A549 (cell line): ENCODE measurements around the gene SUSD1. TPM values are rescaled to one million over a fixed set of nuclear protein-coding genes. Genes with fewer than 3 reads are reported as not detected.

Experiments
- ATAC-seq, 2 experiments: fragments of 200-7000 bp in 1 of 2; fragments of >200 bp in 1 of 2; cut with Nextera tagmentation in 1 of 2; cut with Tn5 transposase in 1 of 2; 3 replicates each; pipeline versions ENCODE4 v1.8.0 to v1.9.1; 2018 to 2020; ENCODE audit warnings: mild to moderate bottlenecking in 1 of 2, moderate library complexity in 1 of 2
- CTCF ChIA-PET: fragments of 300-600 bp; sonication (Branson Sonifier 250); formaldehyde crosslinking; extraction: SDS; loops from one replicate; lab custom pipeline; 2021; ENCODE audit warnings: antibody characterized with exemption, inconsistent platforms; lab: Yijun Ruan, JAX
- POLR2A ChIA-PET: fragments of 350-600 bp; formaldehyde crosslinking; extraction: SDS; loops from one replicate; lab custom pipeline; 2021; ENCODE audit warnings: antibody characterized with exemption, inconsistent platforms; lab: Yijun Ruan, JAX
- DNase-seq, 2 experiments: peaks; one replicate each; pipeline versions ENCODE4 v3.0.0 to v3.0.0-alpha.2; 2011 to 2016; ENCODE audit warnings: low read depth in 1 of 2, low spot score in 1 of 2
- FAIRE-seq: peaks from 2 replicates; lab custom pipeline; 2011; peaks lifted over from hg19 to GRCh38; lab: Jason Lieb, UNC
- H3K27ac ChIP-seq, 2 experiments: fragments of >200 bp; sonication (Bioruptor Twin); formaldehyde crosslinking; 3 replicates each; pipeline ENCODE4 v1.5.1; 2016 to 2017
- H3K4me1 ChIP-seq: fragments of >200 bp; sonication (Bioruptor Twin); formaldehyde crosslinking; 3 replicates; pipeline ENCODE4 v1.6.1; 2016
- H3K4me2 ChIP-seq: fragments of >200 bp; sonication (Bioruptor Twin); formaldehyde crosslinking; 3 replicates; pipeline ENCODE4 v1.6.1; 2016
- H3K4me3 ChIP-seq: fragments of >200 bp; sonication (Bioruptor Twin); formaldehyde crosslinking; 3 replicates; pipeline ENCODE4 v1.5.1; 2016
- H3K9me3 ChIP-seq: fragments of >200 bp; sonication (Bioruptor Twin); formaldehyde crosslinking; 3 replicates; pipeline ENCODE4 v1.6.1; 2016
- CEBPB ChIP-seq, 2 experiments: fragments of >200 bp in 1 of 2; sonication (Bioruptor Twin) in 1 of 2; formaldehyde crosslinking in 1 of 2; IDR thresholded peaks; 2 replicates each; pipeline ENCODE4 v1.6.1; 2012 to 2016
- EP300 ChIP-seq, 2 experiments: fragments of >200 bp; sonication (Bioruptor Twin); formaldehyde crosslinking; IDR thresholded peaks; 2 replicates in 1 of 2; 3 replicates in 1 of 2; pipeline ENCODE4 v1.6.1; 2016 to 2017
- FOSL2 ChIP-seq, 2 experiments: fragments of 450-650 bp in 1 of 2; fragments of >200 bp in 1 of 2; sonication (Bioruptor Twin) in 1 of 2; formaldehyde crosslinking; IDR thresholded peaks; 2 replicates each; pipeline versions ENCODE4 v1.5.0 to v1.6.1; 2016 to 2020; ENCODE audit warnings: mild to moderate bottlenecking in 1 of 2, moderate library complexity in 1 of 2
- HOXB13 ChIP-seq: fragments of 250-450 bp; sonication (Bioruptor Pico); IDR thresholded peaks from 2 replicates; pipeline ENCODE4 v1.5.0; 2020; ENCODE audit warnings: low read depth, mild to moderate bottlenecking, moderate library complexity
- JUN ChIP-seq, 2 experiments: fragments of >200 bp; sonication (Bioruptor Twin); formaldehyde crosslinking; IDR thresholded peaks; 2 replicates in 1 of 2; 3 replicates in 1 of 2; pipeline ENCODE4 v1.6.1; 2016 to 2017
- KDM1A ChIP-seq: fragments of 200-600 bp; sonication (generic); IDR thresholded peaks from 2 replicates; pipeline ENCODE4 v1.6.1; 2016; ENCODE audit warnings: low read depth, mild to moderate bottlenecking
- POLR2A ChIP-seq: IDR thresholded peaks from 2 replicates; pipeline ENCODE4 v1.6.1; 2012; ENCODE audit warnings: mild to moderate bottlenecking, low read length
- RFX5 ChIP-seq: fragments of 450-650 bp; IDR thresholded peaks from 2 replicates; pipeline ENCODE4 v1.7.1; 2014; ENCODE audit warnings: antibody characterized with exemption, mild to moderate bottlenecking, moderate library complexity
- SMC3 ChIP-seq: fragments of >200 bp; sonication (Bioruptor Twin); formaldehyde crosslinking; IDR thresholded peaks from 3 replicates; pipeline ENCODE4 v1.6.1; 2018; ENCODE audit warnings: inconsistent platforms
- SREBF2 ChIP-seq: fragments of 450-650 bp; IDR thresholded peaks from 2 replicates; pipeline ENCODE4 v1.6.1; 2014; ENCODE audit warnings: mild to moderate bottlenecking, moderate library complexity
- WGBS: methylation state at CpG from one replicate; pipeline ENCODE4 v1.1.6; 2017; ENCODE audit errors: missing lambda C conversion rate; 5-methylcytosine and 5-hydroxymethylcytosine counted together
- polyA plus RNA-seq, 4 experiments: library from polyadenylated mRNA; depleted of rRNA in 3 of 4; stranded (reverse); fragments of >200 nt; fragmentation: RNase III in 1 of 4; extraction: RNeasy Plus Mini Kit Qiagen cat#74134 plus additional on column Dnase treatment in 1 of 4; gene quantifications; 2 replicates in 3 of 4; 3 replicates in 1 of 4; pipeline ENCODE4 v1.2.3, GENCODE V29; 2011 to 2017
- TF ChIP-seq, protein P1 (sequence below): IDR thresholded peaks from 2 replicates; pipeline ENCODE4 v1.6.1; 2012
- TF ChIP-seq, protein P2 (sequence below): fragments of >200 bp; sonication (Bioruptor Twin); formaldehyde crosslinking; IDR thresholded peaks from 3 replicates; pipeline ENCODE4 v1.5.1; 2016
- TF ChIP-seq, protein P3 (sequence below): fragments of >200 bp; sonication (Bioruptor Twin); formaldehyde crosslinking; IDR thresholded peaks from 2 replicates; pipeline ENCODE4 v1.6.1; 2016

SUSD1 gene
- polyA plus RNA-seq, 2 of the 4 experiments (the other 2 are of a cell fraction), result 15.7 to 18.6 TPM

DNA sequence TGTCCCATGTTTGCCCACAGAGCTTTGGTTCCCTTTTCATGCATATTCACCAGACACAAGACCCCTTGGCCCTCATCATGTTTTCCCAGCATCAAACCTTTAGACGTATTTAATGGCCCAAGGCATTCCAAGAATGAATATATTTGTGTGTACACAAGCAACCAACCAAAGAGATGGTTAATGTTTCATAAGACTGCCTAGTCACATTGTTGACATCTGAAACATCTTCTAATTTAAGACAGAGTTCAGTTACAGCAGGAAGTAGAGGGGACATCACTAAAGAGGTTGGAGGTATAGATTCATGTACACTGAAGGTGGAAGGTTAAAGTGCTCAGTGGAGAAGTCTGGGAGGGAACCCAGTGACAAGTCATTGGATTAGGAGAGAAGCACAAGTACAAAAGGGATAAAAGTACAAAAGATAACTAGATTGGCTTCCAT is 49.1 kb downstream of the SUSD1 start (continued):
- TF ChIP-seq, protein P1, sequence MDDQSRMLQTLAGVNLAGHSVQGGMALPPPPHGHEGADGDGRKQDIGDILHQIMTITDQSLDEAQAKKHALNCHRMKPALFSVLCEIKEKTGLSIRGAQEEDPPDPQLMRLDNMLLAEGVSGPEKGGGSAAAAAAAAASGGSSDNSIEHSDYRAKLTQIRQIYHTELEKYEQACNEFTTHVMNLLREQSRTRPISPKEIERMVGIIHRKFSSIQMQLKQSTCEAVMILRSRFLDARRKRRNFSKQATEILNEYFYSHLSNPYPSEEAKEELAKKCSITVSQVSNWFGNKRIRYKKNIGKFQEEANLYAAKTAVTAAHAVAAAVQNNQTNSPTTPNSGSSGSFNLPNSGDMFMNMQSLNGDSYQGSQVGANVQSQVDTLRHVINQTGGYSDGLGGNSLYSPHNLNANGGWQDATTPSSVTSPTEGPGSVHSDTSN, result peak; percentile 61; the same call in 1 of the 2 replicates
- TF ChIP-seq, protein P2, sequence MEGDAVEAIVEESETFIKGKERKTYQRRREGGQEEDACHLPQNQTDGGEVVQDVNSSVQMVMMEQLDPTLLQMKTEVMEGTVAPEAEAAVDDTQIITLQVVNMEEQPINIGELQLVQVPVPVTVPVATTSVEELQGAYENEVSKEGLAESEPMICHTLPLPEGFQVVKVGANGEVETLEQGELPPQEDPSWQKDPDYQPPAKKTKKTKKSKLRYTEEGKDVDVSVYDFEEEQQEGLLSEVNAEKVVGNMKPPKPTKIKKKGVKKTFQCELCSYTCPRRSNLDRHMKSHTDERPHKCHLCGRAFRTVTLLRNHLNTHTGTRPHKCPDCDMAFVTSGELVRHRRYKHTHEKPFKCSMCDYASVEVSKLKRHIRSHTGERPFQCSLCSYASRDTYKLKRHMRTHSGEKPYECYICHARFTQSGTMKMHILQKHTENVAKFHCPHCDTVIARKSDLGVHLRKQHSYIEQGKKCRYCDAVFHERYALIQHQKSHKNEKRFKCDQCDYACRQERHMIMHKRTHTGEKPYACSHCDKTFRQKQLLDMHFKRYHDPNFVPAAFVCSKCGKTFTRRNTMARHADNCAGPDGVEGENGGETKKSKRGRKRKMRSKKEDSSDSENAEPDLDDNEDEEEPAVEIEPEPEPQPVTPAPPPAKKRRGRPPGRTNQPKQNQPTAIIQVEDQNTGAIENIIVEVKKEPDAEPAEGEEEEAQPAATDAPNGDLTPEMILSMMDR, result no peak
- peak; percentile 38 to 83; a peak in 3 of 4 replicates for TF ChIP-seq CEBPB (IDR thresholded peaks at IDR 0.05)
- peak; percentile 28; the same call in 1 of the 3 replicates for TF ChIP-seq SMC3
- TF ChIP-seq FOSL2 (IDR thresholded peaks at IDR 0.05), result peak; percentile 79
- peak; percentile 86 for TF ChIP-seq FOSL2 (CRISPR knock-in tag; IDR thresholded peaks at IDR 0.05)
- peak; percentile 84 to 88; a peak in 4 of 5 replicates for TF ChIP-seq JUN (IDR thresholded peaks at IDR 0.05)
- 0 out of 2 replicates have a peak, but pooled peaks have one; percentile 59 for TF ChIP-seq HOXB13 (CRISPR knock-in tag)

DNA sequence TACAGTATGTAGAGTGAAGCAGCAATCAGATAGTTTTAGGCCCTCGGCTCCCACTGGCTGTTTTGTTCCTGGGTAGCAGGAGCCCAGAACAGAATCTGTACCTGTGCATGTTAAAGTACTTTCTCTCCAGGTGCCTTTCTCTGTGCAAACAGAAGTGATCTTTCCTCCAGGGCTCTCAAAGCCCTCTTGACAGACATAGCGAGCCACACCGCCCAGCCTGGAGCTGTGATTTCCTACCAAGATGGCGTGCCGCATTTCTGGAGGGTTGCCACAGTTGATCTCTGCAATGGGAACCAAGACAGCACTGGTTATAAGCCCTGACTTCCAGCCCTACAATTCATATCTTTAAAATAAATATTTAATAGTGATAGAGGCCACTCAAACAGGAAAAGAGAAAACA is 50.9 kb downstream of the SUSD1 start:
- H3K27ac ChIP-seq, result peak overlapping the region; percentile 83 to 95; a peak in 5 of 6 replicates
- ATAC-seq (no peak), DNase-seq (no peak), FAIRE-seq (no peak)
- POLR2A ChIA-PET, result no interaction called here
- CTCF ChIA-PET, result interaction anchor here (1.4 to 2.2 kb wide), 2 partner anchors 11 to 12 kb away, joined by 4 to 7 read pairs; no protein-coding TSS in a partner anchor
- no peak overlapping the region for H3K4me2 ChIP-seq
- WGBS, result 96% methylated on average over 5 of the region's 5 CpGs
- peaks cover 82% of the 10 kb centered on the region for H3K4me1 ChIP-seq
- TF ChIP-seq EP300 (IDR thresholded peaks at IDR 0.05) (no peak), KDM1A (no peak)
- TF ChIP-seq, protein P3, sequence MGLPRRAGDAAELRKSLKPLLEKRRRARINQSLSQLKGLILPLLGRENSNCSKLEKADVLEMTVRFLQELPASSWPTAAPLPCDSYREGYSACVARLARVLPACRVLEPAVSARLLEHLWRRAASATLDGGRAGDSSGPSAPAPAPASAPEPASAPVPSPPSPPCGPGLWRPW, result no peak
- no peaks in the 10 kb centered on the region for H3K9me3 ChIP-seq
- no peak overlapping the region for H3K4me3 ChIP-seq

DNA sequence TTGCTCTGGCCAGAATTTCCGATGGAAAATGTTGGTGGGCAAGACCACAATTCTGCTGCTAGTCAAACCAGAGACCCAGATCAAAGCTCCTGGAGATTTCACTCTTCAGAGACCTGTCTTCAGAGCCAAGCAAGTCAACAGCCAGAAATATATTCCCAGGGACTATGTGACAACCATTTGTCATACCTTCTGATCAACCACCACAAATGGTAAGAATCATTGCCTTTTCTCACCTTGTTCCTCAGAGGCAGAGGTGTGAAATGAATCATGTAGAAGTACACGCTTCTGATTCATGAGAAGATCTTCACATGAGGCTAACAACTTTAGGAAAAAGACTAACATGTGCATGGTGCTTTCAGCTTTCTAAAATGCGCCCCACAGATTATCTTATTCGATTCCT is 53.5 kb downstream of the SUSD1 start:
- ATAC-seq (no peak), DNase-seq (no peak)
- Histone ChIP-seq H3K27ac (peak overlapping the region; percentile 94 to 95; a peak in 5 of 6 replicates), H3K4me2 (no peak overlapping the region), H3K4me1 (peaks cover 73% of the 10 kb centered on the region)
- POLR2A ChIA-PET, result interaction anchor here (3.7 kb wide), 1 partner anchor 212 kb away, joined by 22 read pairs; the partner anchor contains the start of gene PTBP3
- TF ChIP-seq SREBF2, result no peak
- TF ChIP-seq, all 56 proteins: peak for 0
- FAIRE-seq, result no peak
- CTCF ChIA-PET, result interaction anchor here (1.3 to 1.6 kb wide), 4 partner anchors 9 to 204 kb away, joined by 4 to 8 read pairs (median 5); no protein-coding TSS in a partner anchor
- Histone ChIP-seq H3K9me3 (no peaks in the 10 kb centered on the region), H3K4me3 (no peak overlapping the region)
- WGBS, result 94% methylated on average over 4 of the region's 4 CpGs

DNA sequence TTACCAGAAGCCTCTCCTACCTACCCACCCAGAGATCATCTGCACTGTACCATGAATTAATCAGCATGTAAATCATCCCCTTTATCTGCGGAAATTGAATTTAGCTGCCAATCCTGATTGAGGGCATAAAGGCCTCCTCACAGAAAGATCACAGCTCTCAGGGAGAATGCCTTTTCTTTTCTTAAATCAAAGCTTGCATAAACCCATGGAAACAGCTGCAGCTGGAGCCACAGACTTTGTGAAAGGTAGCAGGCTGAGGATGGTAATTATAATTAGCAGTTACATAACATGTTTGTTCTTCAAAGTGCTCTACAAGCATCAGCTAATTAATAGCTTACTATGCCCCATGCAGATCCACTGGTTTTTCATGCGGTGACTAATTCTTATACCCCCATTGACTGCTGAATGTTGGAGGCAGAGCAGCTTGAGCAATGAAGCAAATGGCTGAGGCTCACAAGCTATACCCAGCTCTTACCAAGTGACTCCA is 54.6 kb downstream of the SUSD1 start:
- WGBS, result 85% methylated on average over 2 of the region's 2 CpGs
- Histone ChIP-seq H3K4me3 (no peak overlapping the region), H3K4me1 (peaks cover 72% of the 10 kb centered on the region), H3K9me3 (no peaks in the 10 kb centered on the region), H3K4me2 (peak overlapping the region; percentile 80), H3K27ac (peak overlapping the region; percentile 94 to 95)
- ATAC-seq (peak in 1 of 2 experiments; percentile 6; a peak in 1 of 6 replicates), DNase-seq (no peak), FAIRE-seq (no peak)
- ChIA-PET POLR2A (interaction anchor here (1.4 to 3.7 kb wide), 4 partner anchors 26 to 259 kb away, joined by 6 to 22 read pairs (median 8); partner anchors contain the start of genes HSDL2, PTBP3 and SUSD1), CTCF (interaction anchor here (0.8 to 2.4 kb wide), 11 partner anchors 10 to 241 kb away, joined by 3 to 20 read pairs (median 4); no protein-coding TSS in a partner anchor)
- no peak for TF ChIP-seq RFX5
- no peak for TF ChIP-seq POLR2A
- 0 out of 4 replicates have a peak, but pooled peaks of 1 of the 2 experiments have one; percentile 20 for TF ChIP-seq CEBPB (IDR thresholded peaks at IDR 0.05)
